ENCODE results near the gene KRTAP19-6. TPM values are rescaled to one million over a fixed set of nuclear protein-coding genes. Genes with fewer than 3 reads are reported as not detected.

KRTAP19-6 gene
- total RNA-seq, 1 experiment from 2014 or later, result not detected

DNA sequence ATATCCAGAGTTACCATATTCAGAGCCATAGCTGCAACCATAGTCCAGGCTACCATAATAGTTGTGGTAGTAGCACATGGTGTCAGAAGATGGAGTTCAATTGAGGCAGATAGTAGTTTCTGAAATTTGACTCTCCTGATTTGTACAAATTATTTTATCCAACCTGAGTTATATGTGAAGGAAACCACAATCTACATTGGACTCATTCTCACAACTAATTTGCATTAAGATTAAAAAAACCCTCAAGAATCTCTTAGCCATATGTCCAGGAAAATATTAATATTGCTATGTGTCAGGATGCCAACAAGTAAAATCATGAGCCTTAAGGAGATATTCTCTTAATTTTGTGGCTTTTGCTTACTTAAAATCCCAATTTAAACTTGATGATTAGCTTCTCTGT lies 48.6 kb upstream of the KRTAP19-6 start, which contains the start of gene KRTAP22-2:
TSS of gene KRTAP22-2 (minus strand) at position 101 of the 400 bp plus-strand sequence.
- peaks cover 0 to 5% (median 0%) of the 10 kb centered on the region in 3 experiments; a peak in 1 of 7 replicates for H3K36me3 Mint-ChIP-seq (ENCODE audit: insufficient read depth in 1 of 3, low read depth in 3 of 3)
- Histone ChIP-seq H3K9ac (ENCODE audit: extremely low read depth, insufficient read length, low read length) (no peak within 1 kb of the TSS), H3K9me3 (ENCODE audit: control insufficient read depth, low read depth, low read length) (no peaks in the 10 kb centered on the region), H2BK120ac (ENCODE audit: low read depth, low read length, poor library complexity, severe bottlenecking) (no peak within 1 kb of the TSS), H4K20me1 (ENCODE audit: control insufficient read depth, insufficient read depth, insufficient read length) (no peaks in the 10 kb centered on the region), H2BK12ac (ENCODE audit: insufficient read length, low read depth, low read length) (no peak within 1 kb of the TSS), H3K27ac (ENCODE audit: insufficient read length, low read depth, low read length) (no peak within 1 kb of the TSS), H4K91ac (ENCODE audit: insufficient read length, low read depth, low read length) (no peak within 1 kb of the TSS), H3K18ac (ENCODE audit: insufficient read length, low read depth, low read length) (no peak within 1 kb of the TSS), H2AK5ac (ENCODE audit: insufficient read length, low read length) (no peak within 1 kb of the TSS), H2AFZ (ENCODE audit: low read length) (no peak within 1 kb of the TSS), H4K8ac (replicated peaks; ENCODE audit: insufficient read length, low read depth, low read length) (no peak within 1 kb of the TSS), H2BK20ac (ENCODE audit: low read depth, low read length, poor library complexity, severe bottlenecking) (no peak within 1 kb of the TSS), H3K79me1 (ENCODE audit: insufficient read depth, low read depth, low read length, poor library complexity, severe bottlenecking) (no peaks in the 10 kb centered on the region), H2BK5ac (ENCODE audit: insufficient read length, low read length) (no peak within 1 kb of the TSS), H3K79me2 (ENCODE audit: insufficient read depth, low read length) (no peaks in the 10 kb centered on the region), H3T11ph (ENCODE audit: low read length) (no peak within 1 kb of the TSS), H4K5ac (ENCODE audit: insufficient read length, low read depth, low read length) (no peak within 1 kb of the TSS), H3K23ac (ENCODE audit: insufficient read length, low read depth, low read length) (no peak within 1 kb of the TSS), H3K23me2 (ENCODE audit: insufficient read length, low read depth, low read length, poor library complexity, severe bottlenecking) (no peaks in the 10 kb centered on the region), H3K14ac (ENCODE audit: insufficient read depth, low read length) (no peak within 1 kb of the TSS), H2BK15ac (ENCODE audit: low read depth, low read length) (no peak within 1 kb of the TSS), H3K56ac (ENCODE audit: insufficient read length, low read depth, low read length) (no peak within 1 kb of the TSS), H3K4me2 (ENCODE audit: insufficient read depth, insufficient read length, low read length) (no peak within 1 kb of the TSS), H3K27me3 (ENCODE audit: insufficient read depth, low read length) (no peaks in the 10 kb centered on the region), H3K4me1 (ENCODE audit: insufficient read depth, low read length) (no peaks in the 10 kb centered on the region), H3K4ac (ENCODE audit: low read depth, low read length) (no peak within 1 kb of the TSS)
- no peak for DNase-seq
- peaks cover 0 to 20% of the 10 kb centered on the region in 2 experiments; a peak in 1 of 5 replicates for H3K9me3 Mint-ChIP-seq
- TF ChIP-seq, protein P1, sequence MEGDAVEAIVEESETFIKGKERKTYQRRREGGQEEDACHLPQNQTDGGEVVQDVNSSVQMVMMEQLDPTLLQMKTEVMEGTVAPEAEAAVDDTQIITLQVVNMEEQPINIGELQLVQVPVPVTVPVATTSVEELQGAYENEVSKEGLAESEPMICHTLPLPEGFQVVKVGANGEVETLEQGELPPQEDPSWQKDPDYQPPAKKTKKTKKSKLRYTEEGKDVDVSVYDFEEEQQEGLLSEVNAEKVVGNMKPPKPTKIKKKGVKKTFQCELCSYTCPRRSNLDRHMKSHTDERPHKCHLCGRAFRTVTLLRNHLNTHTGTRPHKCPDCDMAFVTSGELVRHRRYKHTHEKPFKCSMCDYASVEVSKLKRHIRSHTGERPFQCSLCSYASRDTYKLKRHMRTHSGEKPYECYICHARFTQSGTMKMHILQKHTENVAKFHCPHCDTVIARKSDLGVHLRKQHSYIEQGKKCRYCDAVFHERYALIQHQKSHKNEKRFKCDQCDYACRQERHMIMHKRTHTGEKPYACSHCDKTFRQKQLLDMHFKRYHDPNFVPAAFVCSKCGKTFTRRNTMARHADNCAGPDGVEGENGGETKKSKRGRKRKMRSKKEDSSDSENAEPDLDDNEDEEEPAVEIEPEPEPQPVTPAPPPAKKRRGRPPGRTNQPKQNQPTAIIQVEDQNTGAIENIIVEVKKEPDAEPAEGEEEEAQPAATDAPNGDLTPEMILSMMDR (conservative IDR thresholded peaks at IDR 0.05), result no peak
- H3K4me3 Mint-ChIP-seq, result no peak within 1 kb of the TSS
- H3K4me1 Mint-ChIP-seq, result no peaks in the 10 kb centered on the region
- no peak within 1 kb of the TSS for H3K27ac Mint-ChIP-seq
- H3K27me3 Mint-ChIP-seq (ENCODE audit: low read depth), result no peaks in the 10 kb centered on the region

Measured in H9 (cell line).